GM12878 (cell line): ENCODE results near the gene PIP4K2B. TPM values are rescaled to one million over a fixed set of nuclear protein-coding genes. Genes with fewer than 3 reads are reported as not detected.

Experiments
- ATF7 ChIP-seq: fragments of 450-650 bp; IDR thresholded peaks from 2 replicates; pipeline ENCODE4 v1.6.1; 2016; ENCODE audit warnings: low read depth, mild to moderate bottlenecking
- BCL11A ChIP-seq: IDR thresholded peaks from 2 replicates; pipeline ENCODE4 v1.6.1; 2011; ENCODE audit warnings: low read depth, low read length
- BHLHE40 ChIP-seq, 2 experiments: fragments of 450-650 bp in 1 of 2; IDR thresholded peaks; 2 replicates each; pipeline ENCODE4 v1.6.1; 2011 to 2017; ENCODE audit warnings: low read depth in 2 of 2, borderline replicate concordance in 1 of 2, improper control_type of control experiment in 1 of 2, low read length in 1 of 2, mild to moderate bottlenecking in 1 of 2
- CREB1 ChIP-seq: IDR thresholded peaks from 2 replicates; pipeline ENCODE4 v1.6.1; 2012; ENCODE audit warnings: low read depth, mild to moderate bottlenecking, inconsistent platforms
- DPF2 ChIP-seq: fragments of 450-650 bp; IDR thresholded peaks from 2 replicates; pipeline ENCODE4 v1.6.1; 2017; ENCODE audit warnings: mild to moderate bottlenecking
- ESRRA ChIP-seq: IDR thresholded peaks from 2 replicates; pipeline ENCODE4 v1.6.1; 2012; ENCODE audit warnings: mild to moderate bottlenecking, low read length, improper control_type of control experiment
- NBN ChIP-seq: fragments of 450-650 bp; IDR thresholded peaks from 2 replicates; pipeline ENCODE4 v1.6.1; 2016
- PAX8 ChIP-seq: fragments of 450-650 bp; IDR thresholded peaks from 2 replicates; pipeline ENCODE4 v1.6.1; 2017; ENCODE audit warnings: mild to moderate bottlenecking, moderate library complexity
- POLR2A ChIP-seq: IDR thresholded peaks from 2 replicates; pipeline ENCODE4 v1.6.1; 2011; ENCODE audit warnings: low read depth, mild to moderate bottlenecking, low read length
- POLR2AphosphoS2 ChIP-seq: IDR thresholded peaks from 2 replicates; pipeline ENCODE4 v1.6.1; 2011; ENCODE audit warnings: low read depth, mild to moderate bottlenecking, low read length, improper control_type of control experiment, moderate library complexity
- RCOR1 ChIP-seq: conservative IDR thresholded peaks from 2 replicates; pipeline ENCODE4 v1.6.1; 2012; ENCODE audit warnings: low read depth, low read length, improper control_type of control experiment
- RUNX3 ChIP-seq: IDR thresholded peaks from 2 replicates; pipeline ENCODE4 v1.6.1; 2012; ENCODE audit warnings: low read length, inconsistent platforms
- polyA plus RNA-seq, 11 experiments: library from polyadenylated mRNA; depleted of rRNA in 4 of 11; unstranded in 6 of 11; stranded (reverse) in 5 of 11; fragments of >200 nt; fragmentation: Nextera tagmentation in 4 of 11; fragmentation: Illumina TruSeq in 1 of 11; extraction: Ambion mirVana in 4 of 11; extraction: Trizol in 1 of 11; gene quantifications; 1 replicate in 1 of 11; 2 replicates in 10 of 11; pipeline versions ENCODE4 v1.2.1 to v1.2.3, GENCODE V29; 2011 to 2016; ENCODE audit warnings: inconsistent platforms in 2 of 11, missing spikeins in 2 of 11, low read depth in 1 of 11
- total RNA-seq, 4 experiments: library from RNA; depleted of rRNA in 3 of 4; stranded (reverse); fragments of >200 nt in 3 of 4; fragmentation: Illumina TruSeq in 1 of 4; extraction: Trizol in 1 of 4; gene quantifications; 2 replicates each; pipeline versions ENCODE4 v1.2.1 to v1.2.3, GENCODE V29; 2013 to 2021
- TF ChIP-seq, protein P1 (sequence below): fragments of 450-650 bp; IDR thresholded peaks from 2 replicates; pipeline ENCODE4 v1.6.1; 2016; ENCODE audit warnings: mild to moderate bottlenecking
- TF ChIP-seq, protein P2 (sequence below): fragments of 450-650 bp; IDR thresholded peaks from 2 replicates; pipeline ENCODE4 v1.6.1; 2017; ENCODE audit warnings: mild to moderate bottlenecking, moderate library complexity
- TF ChIP-seq, protein P3 (sequence below): IDR thresholded peaks from 2 replicates; pipeline ENCODE4 v1.6.1; 2011; ENCODE audit warnings: mild to moderate bottlenecking, low read depth, low read length, moderate library complexity; ENCODE audit not compliant: insufficient replicate concordance
- TF ChIP-seq, protein P4 (sequence below): fragments of 450-650 bp; formaldehyde crosslinking; IDR thresholded peaks from 2 replicates; pipeline ENCODE4 v1.4.0; 2022; ENCODE audit warnings: mild to moderate bottlenecking, moderate library complexity
- TF ChIP-seq, protein P5 (sequence below): fragments of 450-650 bp; IDR thresholded peaks from 2 replicates; pipeline ENCODE4 v1.6.1; 2017; ENCODE audit warnings: mild to moderate bottlenecking, moderate library complexity

Gene PIP4K2B
- total and polyA plus RNA-seq, 10 of the 15 experiments (the other 5 are each of a cell fraction or from before 2014, with no cell fraction given), result 3.8 to 30.3 (median 18.2) TPM

DNA sequence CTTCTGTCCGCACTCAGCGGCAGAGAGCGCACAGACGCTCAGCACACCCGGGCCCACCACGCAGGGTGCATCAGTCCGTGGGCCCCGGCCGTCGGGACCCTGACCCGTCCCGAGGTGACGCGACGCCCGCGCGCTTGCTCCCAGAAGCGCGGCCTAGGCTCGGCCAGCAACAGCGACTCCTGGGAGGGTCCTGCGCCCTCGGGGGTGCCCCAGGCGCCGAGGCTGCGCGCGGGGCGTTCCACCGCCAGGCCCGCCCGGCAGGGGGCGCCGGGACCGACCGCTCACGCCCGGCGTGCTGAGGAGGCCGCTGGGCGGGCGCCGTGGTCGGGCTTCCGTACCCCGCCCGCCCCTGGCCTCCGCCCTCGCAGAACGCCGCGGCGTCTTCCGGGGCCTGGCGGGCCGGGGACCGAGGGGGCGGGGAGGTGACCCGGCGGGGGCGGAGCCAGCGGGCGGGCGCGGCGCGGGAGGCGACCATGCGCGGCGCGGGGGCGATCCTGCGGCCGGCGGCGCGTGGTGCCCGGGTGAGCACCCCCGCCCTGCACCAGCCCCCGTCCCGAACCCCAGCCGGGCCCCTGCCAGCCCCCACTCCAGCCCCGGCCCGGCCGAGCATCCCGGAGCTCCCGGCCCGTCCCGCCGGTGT is 69.3 kb downstream of the PIP4K2B start, which contains the start of gene CISD3 (continued):
- TF ChIP-seq, protein P1, sequence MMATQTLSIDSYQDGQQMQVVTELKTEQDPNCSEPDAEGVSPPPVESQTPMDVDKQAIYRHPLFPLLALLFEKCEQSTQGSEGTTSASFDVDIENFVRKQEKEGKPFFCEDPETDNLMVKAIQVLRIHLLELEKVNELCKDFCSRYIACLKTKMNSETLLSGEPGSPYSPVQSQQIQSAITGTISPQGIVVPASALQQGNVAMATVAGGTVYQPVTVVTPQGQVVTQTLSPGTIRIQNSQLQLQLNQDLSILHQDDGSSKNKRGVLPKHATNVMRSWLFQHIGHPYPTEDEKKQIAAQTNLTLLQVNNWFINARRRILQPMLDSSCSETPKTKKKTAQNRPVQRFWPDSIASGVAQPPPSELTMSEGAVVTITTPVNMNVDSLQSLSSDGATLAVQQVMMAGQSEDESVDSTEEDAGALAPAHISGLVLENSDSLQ, result no peak
- peak; percentile 75; the same call in 1 of the 2 replicates for TF ChIP-seq POLR2AphosphoS2
- peak; percentile 56 for TF ChIP-seq RUNX3
- TF ChIP-seq ATF7, result no peak
- TF ChIP-seq ESRRA, result no peak
- peak; percentile 71; the same call in 1 of the 2 replicates for TF ChIP-seq POLR2A
- TF ChIP-seq, protein P2, sequence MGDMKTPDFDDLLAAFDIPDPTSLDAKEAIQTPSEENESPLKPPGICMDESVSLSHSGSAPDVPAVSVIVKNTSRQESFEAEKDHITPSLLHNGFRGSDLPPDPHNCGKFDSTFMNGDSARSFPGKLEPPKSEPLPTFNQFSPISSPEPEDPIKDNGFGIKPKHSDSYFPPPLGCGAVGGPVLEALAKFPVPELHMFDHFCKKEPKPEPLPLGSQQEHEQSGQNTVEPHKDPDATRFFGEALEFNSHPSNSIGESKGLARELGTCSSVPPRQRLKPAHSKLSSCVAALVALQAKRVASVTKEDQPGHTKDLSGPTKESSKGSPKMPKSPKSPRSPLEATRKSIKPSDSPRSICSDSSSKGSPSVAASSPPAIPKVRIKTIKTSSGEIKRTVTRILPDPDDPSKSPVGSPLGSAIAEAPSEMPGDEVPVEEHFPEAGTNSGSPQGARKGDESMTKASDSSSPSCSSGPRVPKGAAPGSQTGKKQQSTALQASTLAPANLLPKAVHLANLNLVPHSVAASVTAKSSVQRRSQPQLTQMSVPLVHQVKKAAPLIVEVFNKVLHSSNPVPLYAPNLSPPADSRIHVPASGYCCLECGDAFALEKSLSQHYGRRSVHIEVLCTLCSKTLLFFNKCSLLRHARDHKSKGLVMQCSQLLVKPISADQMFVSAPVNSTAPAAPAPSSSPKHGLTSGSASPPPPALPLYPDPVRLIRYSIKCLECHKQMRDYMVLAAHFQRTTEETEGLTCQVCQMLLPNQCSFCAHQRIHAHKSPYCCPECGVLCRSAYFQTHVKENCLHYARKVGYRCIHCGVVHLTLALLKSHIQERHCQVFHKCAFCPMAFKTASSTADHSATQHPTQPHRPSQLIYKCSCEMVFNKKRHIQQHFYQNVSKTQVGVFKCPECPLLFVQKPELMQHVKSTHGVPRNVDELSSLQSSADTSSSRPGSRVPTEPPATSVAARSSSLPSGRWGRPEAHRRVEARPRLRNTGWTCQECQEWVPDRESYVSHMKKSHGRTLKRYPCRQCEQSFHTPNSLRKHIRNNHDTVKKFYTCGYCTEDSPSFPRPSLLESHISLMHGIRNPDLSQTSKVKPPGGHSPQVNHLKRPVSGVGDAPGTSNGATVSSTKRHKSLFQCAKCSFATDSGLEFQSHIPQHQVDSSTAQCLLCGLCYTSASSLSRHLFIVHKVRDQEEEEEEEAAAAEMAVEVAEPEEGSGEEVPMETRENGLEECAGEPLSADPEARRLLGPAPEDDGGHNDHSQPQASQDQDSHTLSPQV, result peak; percentile 67; the same call in 1 of the 2 replicates
- no peak for TF ChIP-seq RCOR1
- no peak for TF ChIP-seq PAX8
- TF ChIP-seq, protein P3, sequence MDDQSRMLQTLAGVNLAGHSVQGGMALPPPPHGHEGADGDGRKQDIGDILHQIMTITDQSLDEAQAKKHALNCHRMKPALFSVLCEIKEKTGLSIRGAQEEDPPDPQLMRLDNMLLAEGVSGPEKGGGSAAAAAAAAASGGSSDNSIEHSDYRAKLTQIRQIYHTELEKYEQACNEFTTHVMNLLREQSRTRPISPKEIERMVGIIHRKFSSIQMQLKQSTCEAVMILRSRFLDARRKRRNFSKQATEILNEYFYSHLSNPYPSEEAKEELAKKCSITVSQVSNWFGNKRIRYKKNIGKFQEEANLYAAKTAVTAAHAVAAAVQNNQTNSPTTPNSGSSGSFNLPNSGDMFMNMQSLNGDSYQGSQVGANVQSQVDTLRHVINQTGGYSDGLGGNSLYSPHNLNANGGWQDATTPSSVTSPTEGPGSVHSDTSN, result no peak
- no peak for TF ChIP-seq BCL11A
- TF ChIP-seq, protein P4, sequence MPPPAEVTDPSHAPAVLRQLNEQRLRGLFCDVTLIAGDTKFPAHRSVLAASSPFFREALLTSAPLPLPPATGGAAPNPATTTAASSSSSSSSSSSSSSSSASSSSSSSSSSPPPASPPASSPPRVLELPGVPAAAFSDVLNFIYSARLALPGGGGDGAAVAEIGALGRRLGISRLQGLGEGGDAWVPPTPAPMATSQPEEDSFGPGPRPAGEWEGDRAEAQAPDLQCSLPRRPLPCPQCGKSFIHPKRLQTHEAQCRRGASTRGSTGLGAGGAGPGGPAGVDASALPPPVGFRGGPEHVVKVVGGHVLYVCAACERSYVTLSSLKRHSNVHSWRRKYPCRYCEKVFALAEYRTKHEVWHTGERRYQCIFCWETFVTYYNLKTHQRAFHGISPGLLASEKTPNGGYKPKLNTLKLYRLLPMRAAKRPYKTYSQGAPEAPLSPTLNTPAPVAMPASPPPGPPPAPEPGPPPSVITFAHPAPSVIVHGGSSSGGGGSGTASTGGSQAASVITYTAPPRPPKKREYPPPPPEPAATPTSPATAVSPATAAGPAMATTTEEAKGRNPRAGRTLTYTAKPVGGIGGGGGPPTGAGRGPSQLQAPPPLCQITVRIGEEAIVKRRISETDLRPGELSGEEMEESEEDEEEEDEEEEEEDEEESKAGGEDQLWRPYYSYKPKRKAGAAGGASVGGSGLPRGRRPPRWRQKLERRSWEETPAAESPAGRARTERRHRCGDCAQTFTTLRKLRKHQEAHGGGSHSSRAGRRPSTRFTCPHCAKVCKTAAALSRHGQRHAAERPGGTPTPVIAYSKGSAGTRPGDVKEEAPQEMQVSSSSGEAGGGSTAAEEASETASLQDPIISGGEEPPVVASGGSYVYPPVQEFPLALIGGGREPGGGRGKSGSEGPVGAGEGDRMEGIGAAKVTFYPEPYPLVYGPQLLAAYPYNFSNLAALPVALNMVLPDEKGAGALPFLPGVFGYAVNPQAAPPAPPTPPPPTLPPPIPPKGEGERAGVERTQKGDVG (CRISPR knock-in tag), result no peak
- peak; percentile 88 for TF ChIP-seq DPF2
- TF ChIP-seq, protein P5, sequence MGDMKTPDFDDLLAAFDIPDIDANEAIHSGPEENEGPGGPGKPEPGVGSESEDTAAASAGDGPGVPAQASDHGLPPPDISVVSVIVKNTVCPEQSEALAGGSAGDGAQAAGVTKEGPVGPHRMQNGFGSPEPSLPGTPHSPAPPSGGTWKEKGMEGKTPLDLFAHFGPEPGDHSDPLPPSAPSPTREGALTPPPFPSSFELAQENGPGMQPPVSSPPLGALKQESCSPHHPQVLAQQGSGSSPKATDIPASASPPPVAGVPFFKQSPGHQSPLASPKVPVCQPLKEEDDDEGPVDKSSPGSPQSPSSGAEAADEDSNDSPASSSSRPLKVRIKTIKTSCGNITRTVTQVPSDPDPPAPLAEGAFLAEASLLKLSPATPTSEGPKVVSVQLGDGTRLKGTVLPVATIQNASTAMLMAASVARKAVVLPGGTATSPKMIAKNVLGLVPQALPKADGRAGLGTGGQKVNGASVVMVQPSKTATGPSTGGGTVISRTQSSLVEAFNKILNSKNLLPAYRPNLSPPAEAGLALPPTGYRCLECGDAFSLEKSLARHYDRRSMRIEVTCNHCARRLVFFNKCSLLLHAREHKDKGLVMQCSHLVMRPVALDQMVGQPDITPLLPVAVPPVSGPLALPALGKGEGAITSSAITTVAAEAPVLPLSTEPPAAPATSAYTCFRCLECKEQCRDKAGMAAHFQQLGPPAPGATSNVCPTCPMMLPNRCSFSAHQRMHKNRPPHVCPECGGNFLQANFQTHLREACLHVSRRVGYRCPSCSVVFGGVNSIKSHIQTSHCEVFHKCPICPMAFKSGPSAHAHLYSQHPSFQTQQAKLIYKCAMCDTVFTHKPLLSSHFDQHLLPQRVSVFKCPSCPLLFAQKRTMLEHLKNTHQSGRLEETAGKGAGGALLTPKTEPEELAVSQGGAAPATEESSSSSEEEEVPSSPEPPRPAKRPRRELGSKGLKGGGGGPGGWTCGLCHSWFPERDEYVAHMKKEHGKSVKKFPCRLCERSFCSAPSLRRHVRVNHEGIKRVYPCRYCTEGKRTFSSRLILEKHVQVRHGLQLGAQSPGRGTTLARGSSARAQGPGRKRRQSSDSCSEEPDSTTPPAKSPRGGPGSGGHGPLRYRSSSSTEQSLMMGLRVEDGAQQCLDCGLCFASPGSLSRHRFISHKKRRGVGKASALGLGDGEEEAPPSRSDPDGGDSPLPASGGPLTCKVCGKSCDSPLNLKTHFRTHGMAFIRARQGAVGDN, result peak; percentile 76; the same call in 1 of the 2 replicates
- TF ChIP-seq NBN, result no peak
- TF ChIP-seq BHLHE40 (IDR thresholded peaks at IDR 0.05; ENCODE audit: borderline replicate concordance in 1 of 2, low read depth in 2 of 2, low read length in 1 of 2), result peak; percentile 84 to 95; a peak in 3 of 4 replicates
- TF ChIP-seq CREB1, result 0 out of 2 replicates have a peak, but pooled peaks have one; percentile 55
